K562 (cell line): ENCODE measurements around the gene SAPCD1. TPM values are rescaled to one million over a fixed set of nuclear protein-coding genes. Genes with fewer than 3 reads are reported as not detected.

Experiments
- ARID3B ChIP-seq: fragments of 250-450 bp; sonication (Bioruptor Pico); IDR thresholded peaks from 2 replicates; pipeline ENCODE4 v1.4.0; 2020; ENCODE audit warnings: borderline replicate concordance
- CXXC5 ChIP-seq: fragments of 250-450 bp; sonication (Bioruptor Pico); IDR thresholded peaks from 2 replicates; pipeline ENCODE4 v1.8.0; 2022; ENCODE audit warnings: inconsistent platforms, mild to moderate bottlenecking, moderate library complexity
- REST ChIP-seq, 2 experiments: fragments of 450-650 bp; formaldehyde crosslinking in 1 of 2; IDR thresholded peaks; 2 replicates each; pipeline versions ENCODE4 v1.4.0 to v1.6.1; 2014 to 2020; ENCODE audit warnings: mild to moderate bottlenecking in 2 of 2, borderline replicate concordance in 1 of 2, low read depth in 1 of 2
- THAP12 ChIP-seq: fragments of 250-450 bp; sonication (Bioruptor Pico); IDR thresholded peaks from 2 replicates; pipeline ENCODE4 v1.9.0; 2021; ENCODE audit warnings: mild to moderate bottlenecking, inconsistent platforms
- ZNF140 ChIP-seq: fragments of 250-450 bp; sonication (Bioruptor Pico); IDR thresholded peaks from 2 replicates; pipeline ENCODE4 v1.8.0; 2021; ENCODE audit warnings: moderate library complexity, mild to moderate bottlenecking, inconsistent platforms
- ZNF609 ChIP-seq: sonication (generic); formaldehyde crosslinking; IDR thresholded peaks from 2 replicates; pipeline ENCODE4 v1.8.1; 2023; ENCODE audit warnings: missing genetic modification reagents, mild to moderate bottlenecking, borderline replicate concordance
- polyA plus RNA-seq, 8 experiments: library from polyadenylated mRNA; depleted of rRNA in 4 of 8; stranded (reverse) in 5 of 8; unstranded in 3 of 8; fragments of >200 nt; fragmentation: Nextera tagmentation in 2 of 8; fragmentation: Illumina TruSeq in 1 of 8; extraction: Ambion mirVana in 2 of 8; extraction: Trizol in 1 of 8; gene quantifications; 2 replicates each; pipeline versions ENCODE4 v1.2.1 to v1.2.3, GENCODE V29; 2011 to 2014; ENCODE audit warnings: inconsistent platforms in 1 of 8, missing spikeins in 1 of 8
- total RNA-seq, 7 experiments: library from RNA; depleted of rRNA in 6 of 7; stranded (reverse); fragments of >200 nt in 6 of 7; fragmentation: Illumina TruSeq in 2 of 7; extraction: Trizol in 2 of 7; gene quantifications; 2 replicates each; pipeline versions ENCODE4 v1.2.1 to v1.2.3, GENCODE V29; 2011 to 2021; ENCODE audit warnings: low replicate concordance in 1 of 7

Gene SAPCD1
- total and polyA plus RNA-seq, 9 of the 15 experiments (the other 6 are each of a cell fraction or from before 2014, with no cell fraction given) = 2.6 to 30.2 (median 7.4) TPM

GRCh38 chr6:31737991-31738979, 24.2 kb upstream of the SAPCD1 start (continued):
- TF ChIP-seq ZNF609 (CRISPR knock-in tag) = peak; percentile 60; the same call in 1 of the 2 replicates
- peak; percentile 41 for TF ChIP-seq CXXC5 (CRISPR knock-in tag)
- TF ChIP-seq ZNF140 = 0 out of 2 replicates have a peak, but pooled peaks have one; percentile 50
- peak; percentile 83 for TF ChIP-seq THAP12
- TF ChIP-seq ARID3B (CRISPR knock-in tag) = 0 out of 2 replicates have a peak, but pooled peaks have one; percentile 89
- TF ChIP-seq REST (IDR thresholded peaks at IDR 0.05; ENCODE audit: borderline replicate concordance) = no peak
- TF ChIP-seq REST (CRISPR knock-in tag; IDR thresholded peaks at IDR 0.05; ENCODE audit: low read depth) = no peak; the same call in 1 of the 2 replicates
